Endothelial cell of umbilical vein (primary cell): ENCODE results near the gene DBP. TPM values are rescaled to one million over a fixed set of nuclear protein-coding genes. Genes with fewer than 3 reads are reported as not detected.

Experiments
- BruUV-seq: library from RNA; stranded (reverse); fragments of 400-500 nt; replicated peaks from 2 replicates; lab custom pipeline; 2021; lab: Mats Ljungman, UMichigan
- CTCF ChIA-PET: fragments of 300-600, 350-600 bp; sonication (Branson Sonifier 250); formaldehyde crosslinking; loops from one replicate; lab custom pipeline; 2021; ENCODE audit warnings: antibody characterized with exemption, inconsistent platforms; lab: Charles Lee
- POLR2A ChIA-PET: fragments of 300-600, 350-600 bp; sonication (Branson Sonifier 250); formaldehyde crosslinking; loops from one replicate; lab custom pipeline; 2021; ENCODE audit warnings: antibody characterized with exemption, inconsistent platforms; lab: Charles Lee
- DNase-seq: peaks from one replicate; pipeline ENCODE4 v3.0.0-alpha.2; 2011; ENCODE audit warnings: low read depth, low spot score
- FAIRE-seq: peaks from 2 replicates; lab custom pipeline; 2011; peaks lifted over from hg19 to GRCh38; lab: Jason Lieb, UNC
- H2AFZ ChIP-seq: 2 replicates; pipeline ENCODE4 v1.6.0; 2012; ENCODE audit warnings: low read depth, low read length, control low read depth, inconsistent platforms
- H3K27ac ChIP-seq: 2 replicates; pipeline ENCODE4 v1.5.1; 2011; ENCODE audit warnings: low read depth, mild to moderate bottlenecking, control low read depth, low read length, moderate library complexity; ENCODE audit not compliant: insufficient read depth
- H3K27me3 ChIP-seq, 2 experiments: 2 replicates each; pipeline versions ENCODE4 v1.6.0 to v1.6.1; 2011; ENCODE audit warnings: low read length in 2 of 2, mixed read lengths in 1 of 2; ENCODE audit not compliant: control insufficient read depth in 2 of 2, insufficient read depth in 2 of 2
- H3K36me3 ChIP-seq, 2 experiments: 2 replicates in 1 of 2; 3 replicates in 1 of 2; pipeline ENCODE4 v1.5.1; 2011; ENCODE audit warnings: low read length in 2 of 2, mild to moderate bottlenecking in 1 of 2, moderate library complexity in 1 of 2; ENCODE audit not compliant: control insufficient read depth in 2 of 2, insufficient read depth in 2 of 2; ENCODE audit errors: extremely low read depth in 1 of 2
- H3K4me1 ChIP-seq: 3 replicates; pipeline ENCODE4 v1.5.1; 2011; ENCODE audit warnings: mild to moderate bottlenecking, low read length; ENCODE audit not compliant: control insufficient read depth, insufficient read depth; ENCODE audit errors: extremely low read depth
- H3K4me2 ChIP-seq: 2 replicates; pipeline ENCODE4 v1.6.1; 2011; ENCODE audit warnings: low read length, control low read depth, mixed read lengths; ENCODE audit not compliant: insufficient read depth
- H3K4me3 ChIP-seq, 3 experiments: fragments of 200-600 bp in 1 of 3; sonication (generic), shearing (Covaris generic) in 1 of 3; replicated peaks in 1 of 3; 2 replicates each; pipeline ENCODE4 v1.5.1; 2011 to 2016; ENCODE audit warnings: control low read depth in 3 of 3, low read length in 3 of 3, mild to moderate bottlenecking in 2 of 3, inconsistent platforms in 1 of 3, low read depth in 1 of 3, moderate library complexity in 1 of 3; ENCODE audit not compliant: insufficient read depth in 1 of 3
- H3K79me2 ChIP-seq: 2 replicates; pipeline ENCODE4 v1.6.0; 2012; ENCODE audit warnings: low read length, inconsistent platforms; ENCODE audit not compliant: control insufficient read depth, insufficient read depth
- H3K9ac ChIP-seq: replicated peaks from 2 replicates; pipeline ENCODE3; 2011; ENCODE audit warnings: low read length, control low read depth; ENCODE audit not compliant: insufficient read depth; ENCODE audit errors: extremely low read depth
- H3K9me1 ChIP-seq: replicated peaks from 3 replicates; pipeline ENCODE4 v1.6.0; 2011; ENCODE audit warnings: mild to moderate bottlenecking, low read length; ENCODE audit not compliant: control insufficient read depth, insufficient read depth; ENCODE audit errors: extremely low read depth
- H3K9me3 ChIP-seq: replicated peaks from 2 replicates; pipeline ENCODE4 v1.5.1; 2012; ENCODE audit warnings: low read length, inconsistent platforms; ENCODE audit not compliant: control insufficient read depth, insufficient read depth
- H4K20me1 ChIP-seq: replicated peaks from 2 replicates; pipeline ENCODE3; 2011; ENCODE audit warnings: mild to moderate bottlenecking, low read length; ENCODE audit not compliant: control insufficient read depth, insufficient read depth; ENCODE audit errors: extremely low read depth
- CTCF ChIP-seq, 2 donors: IDR thresholded peaks; 1 replicate in 1 of 2; 2 replicates in 1 of 2; pipeline ENCODE4 v1.5.1; 2011; ENCODE audit warnings: low read length in 2 of 2, mild to moderate bottlenecking in 2 of 2, moderate library complexity in 2 of 2, control low read depth in 1 of 2, inconsistent platforms in 1 of 2, low read depth in 1 of 2; ENCODE audit not compliant: insufficient read depth in 1 of 2; ENCODE audit errors: extremely low read depth in 1 of 2
- FOS ChIP-seq: IDR thresholded peaks from 2 replicates; pipeline ENCODE4 v1.6.1; 2011; ENCODE audit warnings: mild to moderate bottlenecking, low read length, moderate library complexity, borderline replicate concordance; ENCODE audit not compliant: insufficient read depth
- GATA2 ChIP-seq: IDR thresholded peaks from 2 replicates; pipeline ENCODE4 v1.7.0; 2011; ENCODE audit warnings: low read depth, mild to moderate bottlenecking, moderate library complexity, mixed read lengths, low read length; ENCODE audit not compliant: insufficient read length, insufficient read depth
- MAX ChIP-seq: IDR thresholded peaks from 2 replicates; pipeline ENCODE4 v1.6.1; 2011; ENCODE audit not compliant: insufficient read depth, insufficient read length
- POLR2A ChIP-seq: IDR thresholded peaks from 2 replicates; pipeline ENCODE4 v1.6.1; 2012; ENCODE audit warnings: low read depth, mild to moderate bottlenecking, control low read depth, low read length
- POLR2AphosphoS5 ChIP-seq: IDR thresholded peaks from 2 replicates; pipeline ENCODE4 v1.6.1; 2012; ENCODE audit warnings: low read depth, mild to moderate bottlenecking, control low read depth, low read length, moderate library complexity; ENCODE audit not compliant: insufficient read depth
- dilution Hi-C: fragments of 300-500 bp; cut with MboI; formaldehyde crosslinking; loops from one replicate; pipeline ENCODE4 v1.15.0; 2019; ENCODE audit warnings: low sequenced_read_pairs; ENCODE audit not compliant: extremely low pct_ligation_motif_present
- intact Hi-C: fragments of 100-400 bp; cut with micrococcal nuclease; formaldehyde crosslinking; loops from one replicate; pipeline ENCODE4 v1.10.0; 2022
- polyA plus RNA-seq, 4 experiments: library from polyadenylated mRNA; depleted of rRNA in 3 of 4; stranded (reverse) in 3 of 4; unstranded in 1 of 4; fragments of >200 nt; gene quantifications; 2 replicates each; pipeline versions ENCODE4 v1.2.1 to v1.2.3, GENCODE V29; 2011 to 2012; ENCODE audit warnings: missing spikeins in 1 of 4
- total RNA-seq: library from RNA; stranded (reverse); gene quantifications from 2 replicates; pipeline ENCODE4 v1.2.3, GENCODE V29; 2021

DBP gene
- total and polyA plus RNA-seq, 2 donors (not counting 3 experiments of a cell fraction or from before 2014, with no cell fraction given): 1.5 to 1.8 TPM

DNA sequence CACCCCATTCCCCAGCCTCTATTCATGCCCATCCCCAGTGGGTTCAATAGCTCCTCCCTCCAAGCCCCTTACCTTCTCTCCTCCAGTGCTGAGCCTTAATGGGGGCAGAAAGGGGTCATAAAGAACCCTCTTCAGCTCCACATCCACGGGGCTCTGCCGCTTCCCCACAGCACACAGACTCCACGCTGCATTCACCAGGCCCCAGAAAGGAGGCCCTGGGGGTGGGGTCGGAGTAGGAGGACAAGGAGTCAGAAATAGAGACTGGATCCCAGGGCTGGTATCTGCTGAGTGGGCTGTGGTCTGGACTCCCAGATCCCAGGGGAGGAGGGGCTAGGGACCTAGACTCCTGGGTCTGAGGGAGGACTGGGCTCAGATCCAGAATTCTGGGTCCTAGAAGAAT is 7.2 kb upstream of the DBP start:
- CTCF ChIA-PET: interaction anchor here (2.0 to 2.7 kb wide), 5 partner anchors 30 to 326 kb away, joined by 15 to 41 read pairs (median 18); partner anchors contain the start of gene NTN5
- no TSS peak for BruUV-seq
- dilution Hi-C loops: no loop called here
- H3K9ac ChIP-seq: no peak overlapping the region
- H3K4me2 ChIP-seq: no peak overlapping the region
- no peak overlapping the region for H2AFZ ChIP-seq
- DNase-seq (no peak), FAIRE-seq (no peak)
- intact Hi-C loops: no loop called here
- POLR2A ChIA-PET: interaction anchor here (0.6 to 1.1 kb wide), 3 partner anchors 19 to 1325 kb away, joined by 3 to 7 read pairs (median 3); partner anchors contain the start of genes RPL18 and SPHK2
- peaks cover 2% of the 10 kb centered on the region in 2 experiments for H3K27me3 ChIP-seq
- H3K36me3 ChIP-seq: no peaks in the 10 kb centered on the region
- H3K9me3 ChIP-seq: no peaks in the 10 kb centered on the region
- no peaks in the 10 kb centered on the region for H3K79me2 ChIP-seq
- no peak overlapping the region for H3K27ac ChIP-seq
- TF ChIP-seq GATA2: no peak
- TF ChIP-seq POLR2AphosphoS5: no peak
- no peak for TF ChIP-seq MAX
- TF ChIP-seq FOS: no peak
- no peak for TF ChIP-seq POLR2A
- no peaks in the 10 kb centered on the region for H4K20me1 ChIP-seq
- no peak overlapping the region for H3K4me3 ChIP-seq
- H3K9me1 ChIP-seq: no peaks in the 10 kb centered on the region
- H3K4me1 ChIP-seq: peaks cover 5% of the 10 kb centered on the region

- POLR2A ChIA-PET: no interaction called here
Measured at GRCh38 chr19:48642862-48643261, 5.7 kb upstream of the DBP start.

More at GRCh38 chr19:48642862-48643261, 5.7 kb upstream of the DBP start:
- no peak for FAIRE-seq
- H3K27ac ChIP-seq: no peak overlapping the region
- no peak for TF ChIP-seq POLR2AphosphoS5
- no peak for TF ChIP-seq CTCF (IDR thresholded peaks at IDR 0.05; ENCODE audit: extremely low read depth in 1 of 2, insufficient read depth in 1 of 2, low read depth in 1 of 2, low read length in 2 of 2)
- TF ChIP-seq GATA2: no peak
- no peak for TF ChIP-seq FOS
- no peak overlapping the region for H3K4me2 ChIP-seq
- peaks cover 2% of the 10 kb centered on the region in 2 experiments for H3K27me3 ChIP-seq
- dilution Hi-C loops: no loop called here
- H3K79me2 ChIP-seq: no peaks in the 10 kb centered on the region
- H2AFZ ChIP-seq: no peak overlapping the region
- BruUV-seq: no TSS peak
- H3K36me3 ChIP-seq: no peaks in the 10 kb centered on the region
- no peak overlapping the region for H3K4me3 ChIP-seq
- H3K9me1 ChIP-seq: no peaks in the 10 kb centered on the region
- no peak for DNase-seq
- CTCF ChIA-PET: no interaction called here
- intact Hi-C loops: no loop called here
- H3K9me3 ChIP-seq: no peaks in the 10 kb centered on the region
- peaks cover 9% of the 10 kb centered on the region for H3K4me1 ChIP-seq
- no peak overlapping the region for H3K9ac ChIP-seq
- no peaks in the 10 kb centered on the region for H4K20me1 ChIP-seq
